Lower leg skin (tissue), 3 donors: ENCODE data around the gene SLC25A31.

Experiments used
- POLR2A ChIP-seq, 2 donors: fragments of 450-650 bp; IDR thresholded peaks; one replicate each; pipeline ENCODE4 v1.6.1; 2016 to 2017; ENCODE audit warnings: antibody characterized with exemption in 2 of 2, mild to moderate bottlenecking in 1 of 2, moderate library complexity in 1 of 2
- TF ChIP-seq, protein P1 (sequence below), 3 donors: fragments of 450-650 bp; IDR thresholded peaks; one replicate each; pipeline ENCODE4 v1.5.1; 2016; ENCODE audit warnings: antibody characterized with exemption in 3 of 3, mild to moderate bottlenecking in 3 of 3, moderate library complexity in 2 of 3

DNA sequence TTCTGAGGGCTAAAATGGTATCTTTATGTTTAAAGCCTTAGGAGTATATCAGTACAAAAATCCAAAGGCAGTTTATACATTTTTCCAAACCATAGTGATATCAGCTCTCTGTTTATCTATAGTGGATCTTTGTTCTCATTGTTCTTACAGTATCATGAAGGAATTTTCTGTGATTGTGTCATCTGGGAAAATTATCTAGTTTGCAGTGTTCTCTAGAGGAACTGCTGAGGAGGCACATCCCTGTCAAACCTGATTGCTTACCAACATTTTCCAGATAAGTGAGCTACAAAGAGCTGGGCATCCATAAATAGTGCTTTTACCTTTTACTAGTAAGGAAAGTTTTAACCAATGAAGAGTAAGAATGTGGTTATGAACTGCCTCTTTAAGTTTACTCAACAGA is 44.9 kb upstream of the SLC25A31 start:
- TF ChIP-seq, protein P1, sequence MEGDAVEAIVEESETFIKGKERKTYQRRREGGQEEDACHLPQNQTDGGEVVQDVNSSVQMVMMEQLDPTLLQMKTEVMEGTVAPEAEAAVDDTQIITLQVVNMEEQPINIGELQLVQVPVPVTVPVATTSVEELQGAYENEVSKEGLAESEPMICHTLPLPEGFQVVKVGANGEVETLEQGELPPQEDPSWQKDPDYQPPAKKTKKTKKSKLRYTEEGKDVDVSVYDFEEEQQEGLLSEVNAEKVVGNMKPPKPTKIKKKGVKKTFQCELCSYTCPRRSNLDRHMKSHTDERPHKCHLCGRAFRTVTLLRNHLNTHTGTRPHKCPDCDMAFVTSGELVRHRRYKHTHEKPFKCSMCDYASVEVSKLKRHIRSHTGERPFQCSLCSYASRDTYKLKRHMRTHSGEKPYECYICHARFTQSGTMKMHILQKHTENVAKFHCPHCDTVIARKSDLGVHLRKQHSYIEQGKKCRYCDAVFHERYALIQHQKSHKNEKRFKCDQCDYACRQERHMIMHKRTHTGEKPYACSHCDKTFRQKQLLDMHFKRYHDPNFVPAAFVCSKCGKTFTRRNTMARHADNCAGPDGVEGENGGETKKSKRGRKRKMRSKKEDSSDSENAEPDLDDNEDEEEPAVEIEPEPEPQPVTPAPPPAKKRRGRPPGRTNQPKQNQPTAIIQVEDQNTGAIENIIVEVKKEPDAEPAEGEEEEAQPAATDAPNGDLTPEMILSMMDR (IDR thresholded peaks at IDR 0.05) = no peak
- no peak for TF ChIP-seq POLR2A (IDR thresholded peaks at IDR 0.05)
